Lower lobe of right lung (tissue), 2 donors: ENCODE results near the gene SLC27A1. TPM values are rescaled to one million over a fixed set of nuclear protein-coding genes. Genes with fewer than 3 reads are reported as not detected.
"Not testable (repeated sequence)": the region's sequence is repeated elsewhere in the genome, so short reads cannot be mapped to it uniquely, and the experiment has no call there.

ENCODE experiments used
- ATAC-seq, 2 donors: fragments of 200-7000 bp; cut with Tn5 transposase; one replicate each; pipeline ENCODE4 v1.9.1; 2020 to 2022; ENCODE audit warnings: mild to moderate bottlenecking in 2 of 2, moderate library complexity in 2 of 2
- DNase-seq: peaks from one replicate; pipeline ENCODE4 v3.0.0-alpha.2; 2020
- H3K27ac ChIP-seq: fragments of 200-600 bp; one replicate; pipeline ENCODE4 v1.8.0; 2022
- H3K27me3 ChIP-seq: fragments of 200-600 bp; one replicate; pipeline ENCODE4 v1.8.0; 2022; ENCODE audit warnings: low read depth
- H3K36me3 ChIP-seq: fragments of 200-600 bp; one replicate; pipeline ENCODE4 v1.8.0; 2022; ENCODE audit warnings: mild to moderate bottlenecking
- H3K4me1 ChIP-seq: fragments of 200-600 bp; one replicate; pipeline ENCODE4 v1.8.0; 2022
- H3K4me3 ChIP-seq: fragments of 200-600 bp; one replicate; pipeline ENCODE4 v1.8.0; 2022; ENCODE audit warnings: mild to moderate bottlenecking
- H3K9me3 ChIP-seq: fragments of 200-600 bp; one replicate; pipeline ENCODE4 v1.8.0; 2022
- intact Hi-C: fragments of 100-400 bp; cut with DNase I; formaldehyde crosslinking; loops from one replicate; pipeline ENCODE4 v1.11.0; 2022
- total RNA-seq: library from RNA; stranded (reverse); fragmentation: NEBNext Ultra II Directional; extraction: Animal tissue kit (Norgen Biotek cat#: 25700); gene quantifications from one replicate; pipeline ENCODE4 v1.2.1, GENCODE V29; 2021
- TF ChIP-seq, protein P1 (sequence below): fragments of 200-600 bp; IDR thresholded peaks from one replicate; pipeline ENCODE4 v1.8.0; 2022; ENCODE audit warnings: antibody characterized with exemption, mild to moderate bottlenecking
- donor health status: DM: no; HTN: yes; CAD: no; lungs with severe emphysema.

SLC27A1 gene
- total RNA-seq, 1 donor from 2014 or later: 27.0 TPM

DNA sequence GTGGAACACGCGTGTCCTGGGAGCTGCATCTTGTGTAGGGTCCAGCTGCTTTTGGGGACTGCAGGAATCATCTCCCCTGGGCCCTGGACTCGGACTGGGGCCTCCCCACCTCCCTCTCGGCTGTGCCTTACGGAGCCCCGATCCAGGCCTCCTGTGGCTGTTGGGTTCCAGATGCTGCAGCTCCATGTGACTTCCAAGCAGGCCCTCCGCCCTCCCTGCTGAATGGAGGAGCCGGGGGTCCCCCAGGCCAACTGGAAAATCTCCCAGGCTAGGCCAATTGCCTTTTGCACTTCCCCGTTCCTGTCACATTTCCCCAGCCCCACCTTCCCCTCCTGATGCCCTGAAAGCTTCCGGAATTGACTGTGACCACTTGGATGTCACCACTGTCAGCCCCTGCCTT, 34.9 kb downstream of the SLC27A1 start:
- Histone ChIP-seq H3K36me3 (peaks cover 34% of the 10 kb centered on the region), H3K9me3 (no peaks in the 10 kb centered on the region), H3K27ac (no peak overlapping the region), H3K27me3 (no peaks in the 10 kb centered on the region), H3K4me1 (peaks cover 29% of the 10 kb centered on the region), H3K4me3 (no peak overlapping the region)
- TF ChIP-seq, protein P1, sequence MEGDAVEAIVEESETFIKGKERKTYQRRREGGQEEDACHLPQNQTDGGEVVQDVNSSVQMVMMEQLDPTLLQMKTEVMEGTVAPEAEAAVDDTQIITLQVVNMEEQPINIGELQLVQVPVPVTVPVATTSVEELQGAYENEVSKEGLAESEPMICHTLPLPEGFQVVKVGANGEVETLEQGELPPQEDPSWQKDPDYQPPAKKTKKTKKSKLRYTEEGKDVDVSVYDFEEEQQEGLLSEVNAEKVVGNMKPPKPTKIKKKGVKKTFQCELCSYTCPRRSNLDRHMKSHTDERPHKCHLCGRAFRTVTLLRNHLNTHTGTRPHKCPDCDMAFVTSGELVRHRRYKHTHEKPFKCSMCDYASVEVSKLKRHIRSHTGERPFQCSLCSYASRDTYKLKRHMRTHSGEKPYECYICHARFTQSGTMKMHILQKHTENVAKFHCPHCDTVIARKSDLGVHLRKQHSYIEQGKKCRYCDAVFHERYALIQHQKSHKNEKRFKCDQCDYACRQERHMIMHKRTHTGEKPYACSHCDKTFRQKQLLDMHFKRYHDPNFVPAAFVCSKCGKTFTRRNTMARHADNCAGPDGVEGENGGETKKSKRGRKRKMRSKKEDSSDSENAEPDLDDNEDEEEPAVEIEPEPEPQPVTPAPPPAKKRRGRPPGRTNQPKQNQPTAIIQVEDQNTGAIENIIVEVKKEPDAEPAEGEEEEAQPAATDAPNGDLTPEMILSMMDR: no peak
- ATAC-seq (no peak), DNase-seq (no peak)
- intact Hi-C loops: no loop called here

DNA sequence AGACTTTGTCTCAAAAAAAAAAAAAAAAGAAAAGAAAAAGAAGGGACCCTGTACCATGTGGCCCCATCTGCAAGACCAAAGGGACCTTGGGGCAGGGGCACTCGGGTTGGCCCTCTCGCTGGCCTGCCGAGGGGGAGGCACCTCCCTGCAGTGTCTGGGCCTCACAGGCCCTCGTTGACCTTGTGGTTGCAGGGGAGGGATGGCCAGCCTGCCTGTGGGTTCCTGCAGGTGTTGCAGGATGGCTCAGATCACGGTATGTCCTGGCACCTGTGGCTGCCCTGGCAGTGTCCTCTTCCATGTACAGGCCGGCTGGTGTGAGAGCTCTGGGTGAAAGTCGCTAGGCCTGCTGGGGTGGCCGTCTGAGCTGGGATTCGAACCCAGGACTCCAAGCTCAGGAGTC, 36.4 kb downstream of the SLC27A1 start:
- H3K36me3 ChIP-seq: peaks cover 22% of the 10 kb centered on the region
- TF ChIP-seq, protein P1: no peak
- DNase-seq (no peak), ATAC-seq (no peak)
- intact Hi-C loops: no loop called here
- no peaks in the 10 kb centered on the region for H3K9me3 ChIP-seq
- H3K4me3 ChIP-seq: no peak overlapping the region
- H3K27me3 ChIP-seq: no peaks in the 10 kb centered on the region
- peaks cover 28% of the 10 kb centered on the region for H3K4me1 ChIP-seq
- H3K27ac ChIP-seq: no peak overlapping the region

DNA sequence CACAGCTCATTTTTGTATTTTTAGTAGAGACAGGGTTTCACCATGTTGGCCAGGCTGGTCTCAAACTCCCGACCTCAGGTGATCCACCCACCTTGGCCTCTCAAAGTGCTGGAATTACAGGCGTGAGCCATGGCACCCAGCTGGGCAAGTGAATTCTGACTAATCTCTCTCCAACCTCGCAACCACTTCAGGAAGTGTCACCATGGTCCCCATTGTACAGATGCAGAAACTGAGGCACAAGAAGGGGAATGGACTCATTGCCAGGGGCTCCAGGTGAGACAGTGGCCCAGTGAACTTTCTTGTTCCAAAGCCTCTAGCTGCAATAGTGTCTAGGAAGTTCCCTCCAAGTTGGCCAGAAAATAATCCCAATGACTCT, 38.2 kb downstream of the SLC27A1 start:
- peaks cover 43% of the 10 kb centered on the region for H3K4me1 ChIP-seq
- intact Hi-C loops, H3K9me3 ChIP-seq, ATAC-seq, H3K4me3 ChIP-seq, H3K27me3 ChIP-seq, H3K27ac ChIP-seq, DNase-seq: not testable (repeated sequence)
- peaks cover 22% of the 10 kb centered on the region for H3K36me3 ChIP-seq

DNA sequence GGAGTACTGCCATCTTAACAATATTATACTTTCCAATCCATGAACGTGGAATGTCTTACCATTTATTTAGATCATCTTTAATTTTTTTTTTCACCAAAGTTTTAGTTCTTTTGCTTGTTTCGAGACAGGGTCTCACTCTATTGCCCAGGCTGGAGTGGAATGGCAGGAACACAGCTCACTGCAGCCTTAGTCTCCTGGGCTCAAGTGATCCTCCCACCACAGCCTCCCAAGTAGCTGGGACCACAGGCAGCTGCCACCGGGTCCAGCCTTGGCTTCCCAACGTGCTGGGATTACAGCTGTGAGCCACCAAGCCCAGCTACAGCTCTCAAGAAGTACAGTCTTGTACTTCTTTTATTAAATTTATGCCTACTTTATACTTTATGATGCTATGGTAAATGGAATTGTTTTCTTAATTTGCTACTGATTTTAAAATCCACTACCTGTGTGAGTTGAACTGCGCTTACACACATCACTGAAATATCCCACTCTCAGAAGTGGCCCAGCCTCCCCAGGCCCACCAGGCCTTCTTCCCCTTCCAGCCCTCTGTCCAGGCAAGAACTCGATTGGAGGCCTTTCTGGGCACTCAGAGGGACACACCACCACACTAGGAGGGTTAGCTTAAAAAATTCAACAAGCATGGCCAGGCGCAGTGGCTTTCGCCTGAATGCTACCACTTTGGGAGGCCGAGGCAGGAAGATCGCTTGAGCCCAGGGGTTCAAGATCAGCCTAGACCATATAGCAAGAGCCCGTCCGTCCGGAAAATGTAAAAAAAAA, 40.1 kb downstream of the SLC27A1 start:
- peaks cover 43% of the 10 kb centered on the region for H3K4me1 ChIP-seq
- no peaks in the 10 kb centered on the region for H3K9me3 ChIP-seq
- H3K4me3 ChIP-seq: peak overlapping the region; percentile 94
- ATAC-seq: no peak
- H3K27me3 ChIP-seq: no peaks in the 10 kb centered on the region
- TF ChIP-seq, protein P1: no peak
- H3K27ac ChIP-seq: peak overlapping the region; percentile 99
- H3K36me3 ChIP-seq: peaks cover 11% of the 10 kb centered on the region
- intact Hi-C loops: no loop called here
- no peak for DNase-seq

DNA sequence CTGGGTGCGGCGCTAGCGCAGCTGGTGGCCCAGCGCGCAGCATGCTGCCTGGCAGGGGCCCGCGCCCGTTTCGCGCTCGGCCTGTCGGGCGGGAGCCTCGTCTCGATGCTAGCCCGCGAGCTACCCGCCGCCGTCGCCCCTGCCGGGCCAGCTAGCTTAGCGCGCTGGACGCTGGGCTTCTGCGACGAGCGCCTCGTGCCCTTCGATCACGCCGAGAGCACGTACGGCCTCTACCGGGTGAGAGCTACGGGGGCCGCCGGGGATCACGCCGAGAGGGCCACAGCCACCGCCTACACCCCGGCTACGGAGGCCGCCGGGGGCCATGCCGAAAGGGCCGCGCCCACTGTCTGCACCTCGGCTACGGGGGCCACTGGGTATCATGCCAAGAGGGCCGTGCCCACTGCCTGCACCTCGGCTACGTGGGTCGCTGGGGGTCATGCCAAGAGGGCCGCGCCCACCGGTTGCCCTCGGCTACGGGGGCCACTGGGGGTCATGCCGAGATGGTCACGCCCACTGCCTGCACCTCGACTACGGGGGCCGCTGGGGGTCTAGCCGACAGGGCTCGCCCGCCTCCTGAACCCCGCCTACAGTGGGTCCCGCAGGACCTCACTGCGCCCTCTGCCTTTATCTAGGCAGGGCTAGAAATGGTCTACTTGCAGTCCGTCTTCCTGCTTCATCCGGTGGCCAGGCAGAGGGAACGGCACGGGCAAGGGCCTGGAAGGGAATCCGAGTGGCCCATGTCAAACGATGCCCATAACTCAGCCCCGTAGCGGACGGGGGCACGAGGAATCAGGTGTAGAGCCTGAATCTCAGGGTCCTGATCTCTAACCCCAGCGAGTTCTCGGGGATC, 41.6 kb downstream of the SLC27A1 start:
- TF ChIP-seq, protein P1: peak; percentile 29
- Histone ChIP-seq H3K36me3 (peaks cover 10% of the 10 kb centered on the region), H3K4me3 (peak overlapping the region; percentile 94), H3K27ac (peak overlapping the region; percentile 99), H3K9me3 (no peaks in the 10 kb centered on the region), H3K4me1 (peaks cover 43% of the 10 kb centered on the region), H3K27me3 (no peaks in the 10 kb centered on the region)
- intact Hi-C loops: no loop called here
- DNase-seq (peak; percentile 93), ATAC-seq (peak; percentile 89 to 93)

DNA sequence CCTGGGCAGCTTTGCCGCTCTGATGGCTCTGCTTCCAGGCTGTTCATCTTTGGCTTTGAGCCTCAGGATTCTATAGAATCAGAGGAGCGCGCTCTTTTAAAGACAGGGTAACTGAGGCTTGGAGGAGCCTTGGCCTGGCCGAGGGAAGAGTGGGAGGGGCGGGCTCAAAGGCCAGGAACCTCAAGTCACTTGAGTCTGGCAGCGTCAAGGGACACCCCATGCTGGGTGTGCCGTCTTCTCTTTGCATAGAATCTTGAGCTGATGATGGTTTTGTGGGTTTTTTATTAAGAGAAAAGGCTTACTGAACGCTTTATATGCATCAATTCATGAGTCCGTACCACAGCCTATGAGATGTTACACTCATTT, 42.2 kb downstream of the SLC27A1 start:
- TF ChIP-seq, protein P1: no peak
- intact Hi-C loops: no loop called here
- peaks cover 16% of the 10 kb centered on the region for H3K36me3 ChIP-seq
- H3K4me3 ChIP-seq: peak overlapping the region; percentile 94
- no peaks in the 10 kb centered on the region for H3K27me3 ChIP-seq
- H3K9me3 ChIP-seq: peaks cover 2% of the 10 kb centered on the region
- H3K4me1 ChIP-seq: peaks cover 42% of the 10 kb centered on the region
- no peak for DNase-seq
- no peak for ATAC-seq
- H3K27ac ChIP-seq: peak overlapping the region; percentile 99
